Loucy (cell line): ENCODE data around the gene HES2.
"Not testable (repeated sequence)": the region's sequence is repeated elsewhere in the genome, so short reads cannot be mapped to it uniquely, and the experiment has no call there.

Experiments
- H2AFZ ChIP-seq: fragments of 200-600 bp; sonication (generic); 2 replicates; pipeline ENCODE4 v1.6.0; 2016; ENCODE audit warnings: antibody characterized with exemption, mild to moderate bottlenecking, low read length, moderate library complexity
- H3F3A ChIP-seq: fragments of 200-600 bp; 2 replicates; pipeline ENCODE4 v1.6.0; 2016; ENCODE audit warnings: antibody characterized with exemption, low read depth, mild to moderate bottlenecking
- H3K27me3 ChIP-seq: fragments of 200-600 bp; sonication (generic); 2 replicates; pipeline ENCODE4 v1.6.1; 2014; ENCODE audit warnings: low read length, mild to moderate bottlenecking; ENCODE audit not compliant: insufficient read depth, poor library complexity, severe bottlenecking
- H3K36me3 ChIP-seq: fragments of 200-600 bp; sonication (generic); 2 replicates; pipeline ENCODE4 v1.6.1; 2016; ENCODE audit warnings: low read length; ENCODE audit not compliant: insufficient read depth
- H3K4me1 ChIP-seq: fragments of 200-600 bp; sonication (generic); 2 replicates; pipeline ENCODE4 v1.5.1; 2014; ENCODE audit warnings: low read length, mild to moderate bottlenecking; ENCODE audit not compliant: insufficient read depth, poor library complexity, severe bottlenecking
- H3K4me2 ChIP-seq: fragments of 200-600 bp; sonication (generic); 2 replicates; pipeline ENCODE4 v1.6.0; 2014; ENCODE audit warnings: antibody characterized with exemption, low read length, low read depth, mild to moderate bottlenecking; ENCODE audit not compliant: poor library complexity, severe bottlenecking
- H3K4me3 ChIP-seq: fragments of 200-600 bp; sonication (generic); 2 replicates; pipeline ENCODE4 v1.5.1; 2014; ENCODE audit warnings: low read length, mild to moderate bottlenecking, mixed read lengths; ENCODE audit not compliant: poor library complexity, severe bottlenecking
- H3K79me2 ChIP-seq: fragments of 200-600 bp; sonication (generic); 2 replicates; pipeline ENCODE4 v1.6.1; 2014; ENCODE audit warnings: low read length; ENCODE audit not compliant: insufficient read depth
- H3K9ac ChIP-seq: fragments of 200-600 bp; sonication (generic); 2 replicates; pipeline ENCODE4 v1.6.0; 2014; ENCODE audit warnings: mild to moderate bottlenecking, low read depth, low read length, moderate library complexity; ENCODE audit not compliant: poor library complexity, severe bottlenecking
- H3K9me2 ChIP-seq: fragments of 200-600 bp; sonication (generic); replicated peaks from 2 replicates; pipeline ENCODE4 v1.6.1; 2016; ENCODE audit warnings: low read depth, low read length, mixed read lengths
- H3K9me3 ChIP-seq: fragments of 200-600 bp; sonication (generic); 2 replicates; pipeline ENCODE4 v1.6.1; 2014; ENCODE audit warnings: mild to moderate bottlenecking, antibody characterized with exemption, low read length, low read depth; ENCODE audit not compliant: insufficient read depth
- H4K20me1 ChIP-seq: fragments of 200-600 bp; sonication (generic); 2 replicates; pipeline ENCODE4 v1.6.0; 2014; ENCODE audit warnings: antibody characterized with exemption, low read length, mild to moderate bottlenecking; ENCODE audit not compliant: insufficient read depth, poor library complexity, severe bottlenecking
- CTCF ChIP-seq: fragments of 200-600 bp; sonication (generic); conservative IDR thresholded peaks from 2 replicates; pipeline ENCODE4 v1.5.1; 2014; ENCODE audit warnings: mild to moderate bottlenecking, antibody characterized with exemption, low read length
- EZH2phosphoT487 ChIP-seq: fragments of 200-600 bp; IDR thresholded peaks from 2 replicates; pipeline ENCODE4 v1.6.1; 2018; ENCODE audit warnings: antibody characterized with exemption, mild to moderate bottlenecking, moderate library complexity, borderline replicate concordance

The HES2 gene

DNA sequence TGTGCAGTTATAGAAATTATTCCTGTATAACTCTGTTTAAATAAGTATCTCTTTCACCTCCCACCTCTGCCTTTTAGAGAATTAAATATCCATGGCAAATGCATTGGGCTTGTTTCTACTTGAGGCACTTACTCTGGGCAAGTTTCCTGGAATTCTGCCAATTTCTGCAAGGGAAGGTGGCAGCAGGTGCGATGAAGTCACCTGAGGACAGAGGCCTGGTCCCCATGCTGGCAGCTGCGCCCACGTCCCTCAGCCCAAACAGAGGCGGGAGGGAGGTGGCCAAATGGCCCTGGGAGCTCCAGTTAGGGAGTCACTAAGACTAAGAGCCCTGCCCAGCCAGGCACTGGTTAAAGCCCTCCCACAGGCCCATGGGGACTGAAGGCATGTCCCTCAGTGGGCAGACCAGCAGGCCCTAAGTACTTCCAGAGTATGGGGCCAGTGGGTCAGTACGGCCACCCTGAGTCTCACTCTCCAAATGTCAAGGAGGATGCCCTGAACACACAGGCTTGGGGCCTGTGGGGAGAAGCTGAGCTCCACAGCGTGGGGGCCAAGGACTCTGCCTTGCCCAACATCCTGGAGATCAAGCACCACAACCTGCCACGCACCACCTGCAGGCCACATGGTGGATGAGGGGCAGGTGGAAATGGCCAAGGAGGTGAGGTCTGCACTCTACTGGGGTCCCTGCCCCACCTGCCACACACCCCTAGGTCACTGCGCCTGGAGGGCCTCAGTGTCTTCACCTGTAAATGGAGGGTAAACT, 45.6 kb downstream of the HES2 start:
- H2AFZ ChIP-seq = no peak overlapping the region
- no peaks in the 10 kb centered on the region for H3F3A ChIP-seq
- no peaks in the 10 kb centered on the region for H3K9me3 ChIP-seq
- H3K27me3 ChIP-seq = no peaks in the 10 kb centered on the region
- H3K79me2 ChIP-seq = peaks cover 44% of the 10 kb centered on the region
- no peaks in the 10 kb centered on the region for H3K9me2 ChIP-seq
- no peak overlapping the region for H3K4me2 ChIP-seq
- no peaks in the 10 kb centered on the region for H3K36me3 ChIP-seq
- H4K20me1 ChIP-seq = peaks cover 3% of the 10 kb centered on the region
- TF ChIP-seq CTCF (no peak), EZH2phosphoT487 (no peak)
- H3K4me1 ChIP-seq = peaks cover 2% of the 10 kb centered on the region
- H3K9ac ChIP-seq = no peak overlapping the region
- no peak overlapping the region for H3K4me3 ChIP-seq

DNA sequence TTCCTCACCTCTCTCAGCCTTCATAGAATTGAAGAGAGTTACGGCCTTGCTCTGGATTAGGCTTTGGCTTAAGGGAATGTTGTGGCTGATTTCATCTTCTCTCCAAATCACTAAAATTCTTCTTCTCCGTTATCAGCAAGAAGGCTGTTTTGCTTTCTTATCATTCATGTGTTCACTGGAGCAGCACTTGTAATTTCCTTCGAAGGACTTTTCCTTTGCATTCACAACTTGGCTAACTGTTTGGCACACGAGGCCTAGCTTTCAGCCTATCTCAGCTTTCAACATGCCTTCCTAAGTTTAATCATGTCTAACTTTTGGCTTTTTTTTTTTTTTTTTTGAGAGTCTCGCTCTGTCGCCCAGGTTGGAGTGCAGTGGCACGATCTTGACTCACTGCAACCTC, 47.5 kb downstream of the HES2 start:
- H3K4me2 ChIP-seq, H3K4me1 ChIP-seq, H3K27me3 ChIP-seq, H4K20me1 ChIP-seq, H3K9me3 ChIP-seq, H3F3A ChIP-seq, H3K9ac ChIP-seq, H3K4me3 ChIP-seq, H3K36me3 ChIP-seq, H2AFZ ChIP-seq, H3K9me2 ChIP-seq: not testable (repeated sequence)
- peaks cover 36% of the 10 kb centered on the region; the same call in 1 of the 2 replicates for H3K79me2 ChIP-seq

- Histone ChIP-seq H3K36me3 (no peaks in the 10 kb centered on the region), H3F3A (no peaks in the 10 kb centered on the region; the same call in 1 of the 2 replicates), H3K4me2 (no peak overlapping the region), H3K4me3 (no peak overlapping the region), H3K27me3 (no peaks in the 10 kb centered on the region), H3K9ac (no peak overlapping the region), H3K79me2 (peaks cover 36% of the 10 kb centered on the region; the same call in 1 of the 2 replicates), H3K9me3 (peaks cover 8% of the 10 kb centered on the region; the same call in 1 of the 2 replicates), H3K9me2 (no peaks in the 10 kb centered on the region), H4K20me1 (peaks cover 3% of the 10 kb centered on the region), H2AFZ (no peak overlapping the region), H3K4me1 (no peaks in the 10 kb centered on the region)
- no peak for TF ChIP-seq EZH2phosphoT487
- TF ChIP-seq CTCF = no peak
Observed at GRCh38 chr1:6370006-6370405, 49.7 kb downstream of the HES2 start.
